Hematopoietic multipotent progenitor cell treated with erythropoietin and hydrocortisone succinate and interleukin-3 and kit ligand, for 6 days (in vitro differentiated cells): Measurements from ENCODE around the gene CLMN.

Source experiments
- DNase-seq: peaks from one replicate; pipeline ENCODE4 v3.0.0-alpha.2; 2015

The CLMN gene

GRCh38 chr14:95319312-95320077 is at the start of gene CLMN:
Gene CLMN (minus strand): TSS chr14:95319908. CDS start chr14:95319792, 116 bp downstream.
- DNase-seq, result peak; percentile 46

- DNase-seq, result no peak
Measured at GRCh38 chr14:95365401-95365800, 45.7 kb upstream of the CLMN start.

- DNase-seq, result no peak
Measured at GRCh38 chr14:95364481-95365209, 44.9 kb upstream of the CLMN start.

- DNase-seq, result no peak
Measured at GRCh38 chr14:95363468-95363954, 43.8 kb upstream of the CLMN start.

GRCh38 chr14:95362138-95362494 is 42.4 kb upstream of the CLMN start:
- DNase-seq, result no peak

- DNase-seq, result peak; percentile 46
Measured at GRCh38 chr14:95361373-95362137, 41.8 kb upstream of the CLMN start.

- DNase-seq, result no peak
Measured at GRCh38 chr14:95360828-95361227, 41.1 kb upstream of the CLMN start.

- no peak for DNase-seq
Measured at GRCh38 chr14:95359994-95360826, 40.5 kb upstream of the CLMN start.

- no peak for DNase-seq
Measured at GRCh38 chr14:95356245-95356869, 36.6 kb upstream of the CLMN start.

GRCh38 chr14:95355422-95355821 is 35.7 kb upstream of the CLMN start:
- DNase-seq, result no peak

- DNase-seq, result no peak
Measured at GRCh38 chr14:95354834-95355233, 35.1 kb upstream of the CLMN start.

GRCh38 chr14:95353664-95354063 is 34.0 kb upstream of the CLMN start:
- no peak for DNase-seq

GRCh38 chr14:95353007-95353406 is 33.3 kb upstream of the CLMN start:
- no peak for DNase-seq

GRCh38 chr14:95352481-95352880 is 32.8 kb upstream of the CLMN start:
- DNase-seq, result no peak

- DNase-seq, result no peak
Measured at GRCh38 chr14:95349241-95349640, 29.5 kb upstream of the CLMN start.

GRCh38 chr14:95348395-95349080 is 28.8 kb upstream of the CLMN start:
- DNase-seq, result no peak

GRCh38 chr14:95346820-95347219 is 27.1 kb upstream of the CLMN start:
- DNase-seq, result no peak

- no peak for DNase-seq
Measured at GRCh38 chr14:95346266-95346665, 26.6 kb upstream of the CLMN start.

GRCh38 chr14:95345032-95345431 is 25.3 kb upstream of the CLMN start:
- DNase-seq, result no peak

GRCh38 chr14:95344536-95344935 is 24.8 kb upstream of the CLMN start:
- no peak for DNase-seq

GRCh38 chr14:95341564-95341963 is 21.9 kb upstream of the CLMN start:
- no peak for DNase-seq

- no peak for DNase-seq
Measured at GRCh38 chr14:95341115-95341514, 21.4 kb upstream of the CLMN start.
